Activated T-helper 1 cell treated with anti-CD3 and anti-CD28 coated beads, Interleukin-12 subunit alpha, Interleukin-12 subunit beta, Interleukin-2, Interleukin-4 antibody, amounts not matched to agents 30 ng/mL and 10 ng/mL and 1 ng/mL, durations not matched to agents 14 hours and 24 hours and 36 hours (primary cell): ENCODE results near the gene CDCP2. TPM values are rescaled to one million over a fixed set of nuclear protein-coding genes. Genes with fewer than 3 reads are reported as not detected.

Source experiments
- DNase-seq: peaks from one replicate; pipeline ENCODE4 v3.0.0; 2021; ENCODE audit warnings: low spot score
- H3K27ac Mint-ChIP-seq: one replicate; pipeline ENCODE4 v1.8.0; 2021; ENCODE audit warnings: mild to moderate bottlenecking, mixed read lengths
- H3K27me3 Mint-ChIP-seq: one replicate; pipeline ENCODE4 v1.8.0; 2022; ENCODE audit warnings: mild to moderate bottlenecking, moderate library complexity, mixed read lengths; ENCODE audit not compliant: insufficient read depth
- H3K36me3 Mint-ChIP-seq: one replicate; pipeline ENCODE4 v1.8.0; 2021; ENCODE audit warnings: low read depth, mixed read lengths
- H3K4me1 Mint-ChIP-seq: one replicate; pipeline ENCODE4 v1.8.0; 2021; ENCODE audit warnings: low read depth, mixed read lengths
- H3K4me3 Mint-ChIP-seq: one replicate; pipeline ENCODE4 v1.8.0; 2021; ENCODE audit warnings: mild to moderate bottlenecking, moderate library complexity, mixed read lengths
- H3K9me3 Mint-ChIP-seq: one replicate; pipeline ENCODE4 v1.8.0; 2021; ENCODE audit warnings: mixed read lengths
- intact Hi-C: fragments of 100-400 bp; cut with micrococcal nuclease; formaldehyde crosslinking; loops from one replicate; pipeline ENCODE4 v1.15.1; 2024
- total RNA-seq: library from RNA; stranded (reverse); gene quantifications from 2 replicates; pipeline ENCODE4 v1.2.3, GENCODE V29; 2022

Gene CDCP2
- total RNA-seq, 1 donor from 2014 or later: not detected

DNA sequence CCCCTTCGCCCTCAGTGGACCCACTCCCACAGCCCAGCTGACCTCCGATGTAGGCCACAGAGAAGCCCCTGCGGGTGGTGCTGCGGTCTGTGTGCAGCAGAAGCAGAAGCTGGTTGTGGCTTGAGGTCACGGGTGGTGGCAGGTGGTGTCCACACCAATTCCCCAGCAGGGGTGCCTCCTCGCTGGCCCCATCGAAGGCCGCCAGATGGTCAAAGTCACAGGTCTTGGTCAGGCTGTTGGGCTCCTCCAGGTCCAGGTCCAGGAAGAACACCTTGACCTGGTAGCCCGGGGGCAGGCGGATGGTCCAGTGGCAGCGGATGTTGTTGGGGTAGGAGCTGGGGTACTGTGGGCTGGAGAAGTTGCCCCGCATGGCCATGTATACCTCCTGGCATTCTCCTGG, 13.1 kb downstream of the CDCP2 start:
- no peak for DNase-seq
- H3K4me1 Mint-ChIP-seq: no peaks in the 10 kb centered on the region
- no peaks in the 10 kb centered on the region for H3K9me3 Mint-ChIP-seq
- no peaks in the 10 kb centered on the region for H3K27me3 Mint-ChIP-seq
- no peak overlapping the region for H3K4me3 Mint-ChIP-seq
- H3K27ac Mint-ChIP-seq: no peak overlapping the region
- intact Hi-C loops: no loop called here
- no peaks in the 10 kb centered on the region for H3K36me3 Mint-ChIP-seq

DNA sequence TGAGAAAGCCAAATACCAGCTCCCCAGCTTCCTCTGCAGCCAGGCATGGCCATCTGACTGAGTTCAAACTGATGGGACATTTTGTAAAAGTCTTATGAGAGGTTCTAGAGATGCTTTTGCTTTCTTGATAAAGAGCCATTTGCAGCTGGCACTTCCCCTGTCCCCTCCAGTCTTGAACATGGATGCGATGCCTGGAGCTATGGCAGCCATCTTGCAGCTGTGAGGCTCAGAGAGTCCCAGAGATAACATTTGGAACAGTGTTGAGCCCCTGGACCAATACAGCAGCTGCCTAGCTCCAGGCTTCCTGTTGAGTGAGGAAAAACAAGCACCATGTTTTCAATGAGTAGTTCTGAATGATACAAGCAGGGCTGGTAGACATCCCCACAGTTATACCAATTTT, 13.8 kb downstream of the CDCP2 start:
- H3K4me1 Mint-ChIP-seq: no peaks in the 10 kb centered on the region

DNA sequence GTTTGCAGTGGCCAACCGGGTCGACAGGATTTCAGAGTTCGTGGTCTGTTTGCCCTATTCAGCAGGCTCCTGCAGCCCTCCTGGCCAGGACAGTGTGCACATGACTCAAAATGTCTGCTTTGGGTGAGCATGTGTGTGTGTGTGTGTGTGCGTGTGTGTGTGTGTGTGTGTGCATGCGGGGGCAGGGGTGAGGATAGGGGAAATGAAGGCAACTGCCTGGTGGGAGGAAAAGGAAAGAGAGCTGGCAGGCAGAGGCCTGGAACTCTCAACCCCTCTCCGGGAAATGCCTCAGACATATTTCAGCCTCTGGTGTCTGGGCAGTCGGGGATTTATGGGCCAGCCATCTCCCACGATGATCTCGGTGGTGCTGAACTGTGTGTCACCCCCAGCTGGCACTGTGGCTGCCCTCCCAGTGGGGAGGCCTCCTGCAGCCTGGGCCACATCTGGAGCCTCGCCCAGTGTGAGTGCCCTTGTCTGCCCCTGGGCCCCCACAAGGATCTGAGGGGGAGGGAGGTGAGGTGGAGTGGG, 15.2 kb downstream of the CDCP2 start:
- Mint-ChIP-seq H3K36me3 (no peaks in the 10 kb centered on the region), H3K27me3 (no peaks in the 10 kb centered on the region), H3K4me1 (no peaks in the 10 kb centered on the region), H3K9me3 (no peaks in the 10 kb centered on the region), H3K4me3 (no peak overlapping the region), H3K27ac (no peak overlapping the region)
- no peak for DNase-seq
- intact Hi-C loops: no loop called here

More for the DNA sequence above, 13.8 kb downstream of the CDCP2 start:
- no peak overlapping the region for H3K27ac Mint-ChIP-seq
- DNase-seq: no peak
- H3K4me3 Mint-ChIP-seq: no peak overlapping the region
- no peaks in the 10 kb centered on the region for H3K9me3 Mint-ChIP-seq
- intact Hi-C loops: no loop called here
- no peaks in the 10 kb centered on the region for H3K36me3 Mint-ChIP-seq
- H3K27me3 Mint-ChIP-seq: no peaks in the 10 kb centered on the region

DNA sequence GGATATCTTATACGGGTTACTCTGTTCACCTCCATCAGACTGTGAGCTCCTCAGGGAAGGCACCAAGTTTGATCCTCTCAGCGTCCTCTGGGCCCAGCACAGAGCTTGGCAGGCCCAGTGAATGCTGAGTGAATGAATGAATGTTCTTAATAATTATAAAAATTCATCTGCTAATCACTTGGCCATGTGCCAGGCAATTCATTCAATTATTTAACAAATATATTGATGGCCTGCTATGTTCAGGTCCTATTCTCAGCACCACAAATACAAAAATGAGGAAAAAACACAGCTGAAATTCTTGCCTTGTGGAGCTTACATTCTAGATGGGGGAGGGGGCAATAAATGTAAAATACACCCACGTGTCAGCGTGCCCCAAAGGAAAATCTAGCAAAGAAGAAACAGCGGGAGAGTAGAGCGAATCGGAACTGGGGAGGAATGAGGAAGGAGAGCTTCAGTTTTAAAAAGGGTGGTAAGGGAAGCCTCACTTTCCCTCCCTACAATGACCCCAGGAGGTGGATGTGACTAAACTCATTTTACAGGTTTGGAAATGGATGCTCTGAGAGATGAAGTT, 15.8 kb downstream of the CDCP2 start:
- DNase-seq: no peak
- no peak overlapping the region for H3K4me3 Mint-ChIP-seq
- H3K9me3 Mint-ChIP-seq: no peaks in the 10 kb centered on the region
- H3K27me3 Mint-ChIP-seq: no peaks in the 10 kb centered on the region
- intact Hi-C loops: no loop called here
- no peak overlapping the region for H3K27ac Mint-ChIP-seq
- H3K36me3 Mint-ChIP-seq: no peaks in the 10 kb centered on the region
- H3K4me1 Mint-ChIP-seq: no peaks in the 10 kb centered on the region

DNA sequence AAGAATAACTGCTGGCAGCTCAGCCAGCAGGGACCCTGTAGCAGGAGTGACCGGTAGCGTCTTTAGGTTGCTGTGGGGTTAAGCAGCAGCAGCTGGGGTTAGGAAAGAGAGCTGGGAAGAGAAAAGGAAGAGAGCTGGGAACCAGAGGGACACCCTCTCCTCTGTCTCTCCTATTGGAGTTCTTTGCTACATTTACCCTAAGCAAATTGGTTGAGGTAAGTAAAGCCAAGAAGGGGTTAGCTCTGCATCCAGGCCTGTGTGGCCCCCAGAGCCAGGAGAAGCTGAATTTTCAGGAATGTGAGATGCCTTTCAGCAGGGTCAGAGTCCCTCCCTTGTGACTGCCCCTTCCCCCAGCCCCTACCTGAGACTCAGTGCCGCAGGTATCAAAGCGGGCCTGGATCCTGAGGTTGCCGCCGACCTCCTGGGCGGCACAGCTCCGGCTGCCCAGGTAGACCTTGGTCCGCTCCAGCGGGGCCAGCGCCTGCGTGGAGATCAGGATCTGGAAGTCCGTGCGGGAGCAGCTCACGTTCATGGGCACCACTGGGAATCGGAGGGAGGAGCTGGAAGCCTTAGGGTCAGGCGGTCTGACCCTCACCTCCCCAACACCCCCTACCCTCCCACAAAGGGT, 16.4 kb downstream of the CDCP2 start:
- intact Hi-C loops: no loop called here
- H3K27ac Mint-ChIP-seq: no peak overlapping the region
- DNase-seq: no peak
- no peak overlapping the region for H3K4me3 Mint-ChIP-seq
- no peaks in the 10 kb centered on the region for H3K36me3 Mint-ChIP-seq
- no peaks in the 10 kb centered on the region for H3K9me3 Mint-ChIP-seq
- peaks cover 4% of the 10 kb centered on the region for H3K27me3 Mint-ChIP-seq
- H3K4me1 Mint-ChIP-seq: no peaks in the 10 kb centered on the region

DNA sequence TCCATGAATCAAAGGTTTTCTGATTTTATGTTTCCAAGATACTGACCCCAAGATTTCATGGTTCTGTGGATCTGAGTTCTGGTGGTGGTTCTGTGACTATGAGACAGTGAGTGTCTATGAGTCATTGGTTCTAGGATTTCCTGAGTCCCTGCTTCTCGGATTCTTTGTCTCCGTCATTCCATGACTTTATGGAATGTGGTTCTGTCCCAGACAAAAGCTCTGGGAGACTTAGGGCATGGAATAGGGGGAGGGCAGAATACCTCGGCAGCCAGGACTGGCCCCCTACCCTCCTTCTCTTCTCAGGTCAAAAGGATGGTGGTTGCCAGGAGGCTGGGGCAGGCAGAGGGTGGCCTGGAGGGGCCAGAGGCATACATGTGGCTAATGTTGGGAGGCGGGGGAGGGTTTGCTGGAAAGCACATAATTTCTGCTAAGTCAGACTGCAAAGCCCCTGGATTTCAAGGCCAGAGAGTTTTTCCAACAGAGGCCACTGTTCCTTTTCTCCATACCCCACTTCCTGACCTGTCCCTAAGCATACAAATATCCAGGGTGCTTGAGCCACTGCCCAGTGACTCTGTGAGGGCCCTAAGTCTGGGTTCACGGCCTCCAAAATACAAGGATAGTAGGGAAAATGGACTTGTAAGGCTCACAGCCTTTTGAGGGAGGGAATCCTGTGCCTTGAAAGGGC, 17.2 kb downstream of the CDCP2 start:
- Mint-ChIP-seq H3K36me3 (no peaks in the 10 kb centered on the region), H3K27ac (no peak overlapping the region), H3K27me3 (peaks cover 8% of the 10 kb centered on the region), H3K4me1 (no peaks in the 10 kb centered on the region), H3K9me3 (no peaks in the 10 kb centered on the region), H3K4me3 (no peak overlapping the region)
- intact Hi-C loops: no loop called here
- no peak for DNase-seq

DNA sequence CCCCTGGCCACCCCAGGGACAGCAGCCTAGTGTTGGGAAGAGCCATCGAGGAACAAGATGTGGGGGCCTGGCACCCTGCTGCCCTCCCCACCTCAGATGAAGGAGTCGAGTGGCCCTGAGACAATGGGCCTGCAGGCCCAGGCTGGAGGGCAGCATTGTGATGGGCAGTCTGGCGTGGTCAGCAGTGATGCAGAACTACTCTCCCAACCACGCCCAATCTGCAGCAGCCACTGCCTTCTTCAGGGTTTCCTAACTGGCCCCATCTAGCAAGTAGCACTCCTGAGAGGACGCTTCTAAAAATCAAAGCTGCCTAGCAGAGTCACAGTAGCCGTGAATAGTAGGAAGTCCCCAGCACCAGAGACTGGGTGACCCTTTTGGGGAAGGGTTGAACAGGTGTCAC, 18.5 kb downstream of the CDCP2 start:
- intact Hi-C loops: no loop called here
- no peaks in the 10 kb centered on the region for H3K4me1 Mint-ChIP-seq
- H3K36me3 Mint-ChIP-seq: no peaks in the 10 kb centered on the region
- peaks cover 10% of the 10 kb centered on the region for H3K27me3 Mint-ChIP-seq
- no peaks in the 10 kb centered on the region for H3K9me3 Mint-ChIP-seq
- no peak overlapping the region for H3K4me3 Mint-ChIP-seq
- DNase-seq: no peak
- no peak overlapping the region for H3K27ac Mint-ChIP-seq

DNA sequence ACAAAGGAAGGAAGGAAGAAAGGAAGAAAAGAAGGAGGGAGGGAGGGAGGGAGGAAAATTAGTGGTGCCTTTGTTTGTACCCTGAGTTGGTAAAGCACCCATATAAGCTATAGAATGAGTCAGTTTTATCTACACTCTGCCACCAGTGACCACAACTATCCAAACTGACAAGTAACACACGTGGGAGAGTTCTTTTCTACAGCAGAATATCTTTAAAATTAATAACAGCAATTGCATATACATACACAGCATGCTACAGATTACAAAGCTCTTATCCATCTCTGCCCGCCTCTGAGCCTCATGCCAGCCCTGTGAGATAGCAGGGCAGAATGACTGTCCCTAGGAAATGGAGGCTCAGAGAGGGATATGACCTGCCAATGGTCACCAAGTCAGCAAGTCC, 20.3 kb downstream of the CDCP2 start:
- no peaks in the 10 kb centered on the region for H3K4me1 Mint-ChIP-seq
- no peaks in the 10 kb centered on the region for H3K36me3 Mint-ChIP-seq
- no peak overlapping the region for H3K27ac Mint-ChIP-seq
- no peak overlapping the region for H3K4me3 Mint-ChIP-seq
- H3K27me3 Mint-ChIP-seq: peaks cover 13% of the 10 kb centered on the region
- intact Hi-C loops: no loop called here
- DNase-seq: no peak
- H3K9me3 Mint-ChIP-seq: no peaks in the 10 kb centered on the region

DNA sequence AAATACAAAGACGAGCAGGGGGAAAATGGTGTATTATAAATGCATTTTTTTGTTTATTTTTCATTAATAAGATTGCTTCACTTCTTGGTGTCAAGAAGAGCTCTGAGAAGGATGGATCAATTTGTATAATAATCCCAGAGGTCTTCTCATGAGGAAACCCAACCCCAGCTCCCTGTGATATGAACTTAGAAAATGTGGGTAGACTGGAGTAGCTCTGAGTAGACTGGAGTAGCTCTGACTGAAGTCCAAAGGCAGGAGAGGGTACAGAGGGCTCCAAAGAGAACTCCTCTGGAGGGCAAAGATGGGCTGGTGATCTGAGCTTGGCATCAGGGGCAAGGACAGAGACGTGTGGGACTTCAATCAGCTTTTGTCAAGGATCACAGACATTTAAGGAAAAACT, 21.4 kb downstream of the CDCP2 start:
- Mint-ChIP-seq H3K27me3 (peaks cover 13% of the 10 kb centered on the region), H3K9me3 (no peaks in the 10 kb centered on the region), H3K27ac (no peak overlapping the region), H3K4me3 (no peak overlapping the region), H3K4me1 (no peaks in the 10 kb centered on the region), H3K36me3 (no peaks in the 10 kb centered on the region)
- intact Hi-C loops: no loop called here
- no peak for DNase-seq

DNA sequence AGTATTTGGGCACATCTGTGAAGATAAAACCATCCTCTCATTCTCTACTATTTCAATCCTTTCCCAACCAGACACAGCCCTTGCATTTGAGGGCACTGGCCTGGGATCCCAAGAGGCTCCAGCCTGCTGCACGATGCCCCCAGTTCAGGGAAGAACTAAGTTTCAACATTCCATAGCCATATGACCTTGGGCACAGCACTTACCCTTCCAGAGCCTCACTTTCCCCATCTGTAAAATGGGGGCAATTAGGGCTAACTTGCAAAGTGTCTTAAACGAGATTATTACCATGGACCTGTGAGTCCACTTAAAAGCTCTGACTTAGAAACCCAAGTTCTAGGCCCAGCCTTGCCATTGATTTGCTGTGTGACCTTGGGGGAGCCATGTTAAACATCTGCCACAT, 22.9 kb downstream of the CDCP2 start:
- no peaks in the 10 kb centered on the region for H3K9me3 Mint-ChIP-seq
- intact Hi-C loops: no loop called here

DNA sequence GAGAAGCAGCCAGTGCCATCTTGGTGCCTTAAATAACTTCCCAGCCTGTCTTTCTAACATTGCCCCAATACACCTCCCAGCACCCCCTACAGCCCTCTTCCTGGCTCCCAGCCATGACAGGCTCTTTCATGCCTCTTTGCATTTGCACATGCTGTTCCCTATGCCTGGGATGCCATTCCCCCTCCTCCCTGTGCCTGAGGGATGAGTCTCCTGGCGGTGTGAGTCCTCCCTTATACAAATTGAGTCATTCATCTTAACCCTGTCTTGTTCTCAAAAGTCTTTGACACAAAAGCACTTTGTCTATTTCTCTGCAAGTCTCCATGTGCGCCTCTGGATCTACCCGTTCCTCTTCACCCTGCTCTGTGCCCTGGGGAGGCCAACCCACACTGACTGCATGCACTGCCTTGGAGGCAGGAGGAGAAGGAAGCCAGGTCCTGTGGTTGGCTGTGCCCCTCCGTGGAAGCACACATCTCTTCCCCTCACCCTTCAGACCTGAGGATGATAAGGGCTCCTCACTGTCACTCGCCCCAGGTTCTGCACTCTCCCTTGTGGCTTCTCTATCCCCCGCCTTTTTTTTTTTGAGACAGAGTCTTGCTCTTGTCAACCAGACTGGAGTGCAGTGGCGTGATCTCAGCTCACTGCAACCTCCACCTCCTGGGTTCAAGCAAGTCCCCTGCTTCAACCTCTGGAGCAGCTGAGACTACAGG, 25.1 kb downstream of the CDCP2 start:
- Mint-ChIP-seq H3K27me3 (peaks cover 14% of the 10 kb centered on the region), H3K4me3 (no peak overlapping the region), H3K36me3 (no peaks in the 10 kb centered on the region)

More for the DNA sequence above, 22.9 kb downstream of the CDCP2 start:
- no peak for DNase-seq
- H3K4me3 Mint-ChIP-seq: no peak overlapping the region
- H3K36me3 Mint-ChIP-seq: no peaks in the 10 kb centered on the region
- peaks cover 13% of the 10 kb centered on the region for H3K27me3 Mint-ChIP-seq
- no peaks in the 10 kb centered on the region for H3K4me1 Mint-ChIP-seq
- no peak overlapping the region for H3K27ac Mint-ChIP-seq

DNA sequence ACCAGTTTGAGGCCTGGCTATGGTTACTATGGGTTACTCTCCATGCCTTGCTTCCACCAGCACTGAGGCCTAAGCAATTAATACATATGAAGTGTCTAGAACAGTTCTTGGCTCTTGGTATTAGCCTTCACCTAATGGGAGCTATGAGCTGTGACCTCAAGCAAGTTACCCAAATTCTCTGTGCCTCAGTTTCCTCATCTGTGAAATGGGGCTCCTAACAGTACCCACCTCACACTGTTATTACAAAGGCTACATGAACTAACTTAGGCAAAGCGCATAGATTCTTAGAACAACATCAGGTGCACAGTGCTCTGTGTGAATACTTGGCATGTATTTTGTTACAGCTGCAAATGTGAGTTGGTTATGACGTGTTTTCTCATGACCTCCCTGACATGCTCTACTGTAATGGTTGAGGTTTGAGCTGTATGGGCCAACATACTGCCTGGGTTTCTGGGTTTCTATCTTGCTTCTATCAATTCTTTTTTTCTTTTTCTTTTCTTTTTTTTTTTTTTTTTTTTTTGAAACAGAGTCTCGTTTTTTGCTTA, 26.5 kb downstream of the CDCP2 start:
- no peak overlapping the region for H3K4me3 Mint-ChIP-seq
- no peaks in the 10 kb centered on the region for H3K4me1 Mint-ChIP-seq
- no peak overlapping the region for H3K27ac Mint-ChIP-seq
- intact Hi-C loops: no loop called here
- no peaks in the 10 kb centered on the region for H3K36me3 Mint-ChIP-seq
- H3K27me3 Mint-ChIP-seq: peaks cover 19% of the 10 kb centered on the region
- no peaks in the 10 kb centered on the region for H3K9me3 Mint-ChIP-seq
- no peak for DNase-seq

More for the DNA sequence above, 25.1 kb downstream of the CDCP2 start:
- Mint-ChIP-seq H3K9me3 (no peaks in the 10 kb centered on the region), H3K4me1 (no peaks in the 10 kb centered on the region), H3K27ac (no peak overlapping the region)
- no peak for DNase-seq
- intact Hi-C loops: no loop called here
